Activated CD4-positive, alpha-beta T cell treated with anti-CD3 and anti-CD28 coated beads, Interleukin-2, amount 10 ng/mL, durations not matched to agents 7 days and 5 days (primary cell): ENCODE results near the gene FARS2. TPM values are rescaled to one million over a fixed set of nuclear protein-coding genes. Genes with fewer than 3 reads are reported as not detected.

Source experiments
- CTCF ChIA-PET: fragments of 350-600 bp; sonication (Branson Sonifier 250); formaldehyde crosslinking; loops from one replicate; lab custom pipeline; 2021; ENCODE audit warnings: antibody characterized with exemption; lab: Charles Lee
- POLR2A ChIA-PET: fragments of 350-600 bp; sonication (Branson Sonifier 250); formaldehyde crosslinking; loops from one replicate; lab custom pipeline; 2021; ENCODE audit warnings: antibody characterized with exemption; lab: Charles Lee
- DNase-seq: peaks from one replicate; pipeline ENCODE4 v3.0.0-alpha.2; 2020
- H3K27ac Mint-ChIP-seq: one replicate; pipeline ENCODE4 v1.8.0; 2021; ENCODE audit warnings: mild to moderate bottlenecking, moderate library complexity, mixed read lengths
- H3K27me3 Mint-ChIP-seq: one replicate; pipeline ENCODE4 v1.8.0; 2021; ENCODE audit warnings: mixed read lengths
- H3K36me3 Mint-ChIP-seq: one replicate; pipeline ENCODE4 v1.8.0; 2021; ENCODE audit warnings: low read depth, mixed read lengths
- H3K4me1 Mint-ChIP-seq: one replicate; pipeline ENCODE4 v1.8.0; 2021; ENCODE audit warnings: mixed read lengths
- H3K4me3 Mint-ChIP-seq: one replicate; pipeline ENCODE4 v1.8.0; 2021; ENCODE audit warnings: mild to moderate bottlenecking, moderate library complexity, mixed read lengths
- H3K9me3 Mint-ChIP-seq: one replicate; pipeline ENCODE4 v1.8.0; 2021; ENCODE audit warnings: mixed read lengths
- total RNA-seq, 2 experiments: library from RNA; stranded (reverse); gene quantifications; one replicate each; pipeline ENCODE4 v1.2.3, GENCODE V29; 2021

FARS2 gene
- total RNA-seq, 2 experiments from 2014 or later: 17.2 to 17.5 TPM

- POLR2A ChIA-PET: no interaction called here
- no peak overlapping the region for H3K27ac Mint-ChIP-seq
These were observed 30.8 kb downstream of the FARS2 start for GRCh38 chr6:5292154-5292553.

GRCh38 chr6:5293692-5294091, 32.4 kb downstream of the FARS2 start:
- Mint-ChIP-seq H3K4me3 (no peak overlapping the region), H3K9me3 (no peaks in the 10 kb centered on the region), H3K4me1 (peaks cover 31% of the 10 kb centered on the region), H3K27ac (no peak overlapping the region), H3K27me3 (no peaks in the 10 kb centered on the region), H3K36me3 (peaks cover 5% of the 10 kb centered on the region)
- DNase-seq: no peak
- CTCF ChIA-PET: interaction anchor here (0.9 kb wide), 1 partner anchor 23 kb away, joined by 3 read pairs; no protein-coding TSS in a partner anchor
- POLR2A ChIA-PET: no interaction called here

More at GRCh38 chr6:5292154-5292553, 30.8 kb downstream of the FARS2 start:
- Mint-ChIP-seq H3K4me3 (no peak overlapping the region), H3K4me1 (peaks cover 35% of the 10 kb centered on the region), H3K9me3 (no peaks in the 10 kb centered on the region), H3K36me3 (peaks cover 5% of the 10 kb centered on the region), H3K27me3 (no peaks in the 10 kb centered on the region)
- CTCF ChIA-PET: interaction anchor here (1.4 kb wide), 1 partner anchor 11 kb away, joined by 3 read pairs; no protein-coding TSS in a partner anchor
- no peak for DNase-seq

- Mint-ChIP-seq H3K27ac (no peak overlapping the region), H3K4me1 (peaks cover 36% of the 10 kb centered on the region), H3K4me3 (no peak overlapping the region), H3K9me3 (no peaks in the 10 kb centered on the region), H3K36me3 (peaks cover 5% of the 10 kb centered on the region), H3K27me3 (no peaks in the 10 kb centered on the region)
- CTCF ChIA-PET: interaction anchor here (0.9 to 1.7 kb wide), 4 partner anchors 10 to 34 kb away, joined by 3 to 10 read pairs (median 3); partner anchors contain the start of genes FARS2 and LYRM4
- no peak for DNase-seq
- POLR2A ChIA-PET: no interaction called here
These were observed 33.3 kb downstream of the FARS2 start for GRCh38 chr6:5294392-5295211.

GRCh38 chr6:5295623-5296022, 34.3 kb downstream of the FARS2 start:
- H3K36me3 Mint-ChIP-seq: peaks cover 3% of the 10 kb centered on the region
- H3K4me1 Mint-ChIP-seq: peaks cover 40% of the 10 kb centered on the region
- H3K27ac Mint-ChIP-seq: no peak overlapping the region
- H3K27me3 Mint-ChIP-seq: no peaks in the 10 kb centered on the region
- H3K9me3 Mint-ChIP-seq: no peaks in the 10 kb centered on the region
- DNase-seq: no peak
- CTCF ChIA-PET: interaction anchor here (0.9 to 1.7 kb wide), 3 partner anchors 11 to 29 kb away, joined by 3 to 10 read pairs (median 3); no protein-coding TSS in a partner anchor
- no peak overlapping the region for H3K4me3 Mint-ChIP-seq
- POLR2A ChIA-PET: no interaction called here

- no peaks in the 10 kb centered on the region for H3K36me3 Mint-ChIP-seq
- DNase-seq: no peak
- H3K4me3 Mint-ChIP-seq: no peak overlapping the region
- no peak overlapping the region for H3K27ac Mint-ChIP-seq
- POLR2A ChIA-PET: no interaction called here
- peaks cover 40% of the 10 kb centered on the region for H3K4me1 Mint-ChIP-seq
- no peaks in the 10 kb centered on the region for H3K9me3 Mint-ChIP-seq
- CTCF ChIA-PET: interaction anchor here (0.6 to 1.3 kb wide), 3 partner anchors 13 to 199 kb away, joined by 3 read pairs; no protein-coding TSS in a partner anchor
- no peaks in the 10 kb centered on the region for H3K27me3 Mint-ChIP-seq
These were observed 39.0 kb downstream of the FARS2 start for GRCh38 chr6:5300206-5300764.

GRCh38 chr6:5302220-5302946, 41.1 kb downstream of the FARS2 start:
- POLR2A ChIA-PET: no interaction called here
- CTCF ChIA-PET: interaction anchor here (0.7 to 2.9 kb wide), 13 partner anchors 10 to 158 kb away, joined by 3 to 14 read pairs (median 4); no protein-coding TSS in a partner anchor
- Mint-ChIP-seq H3K27ac (peak overlapping the region; percentile 27), H3K4me1 (peaks cover 38% of the 10 kb centered on the region), H3K36me3 (no peaks in the 10 kb centered on the region), H3K4me3 (peak overlapping the region; percentile 35), H3K9me3 (no peaks in the 10 kb centered on the region), H3K27me3 (no peaks in the 10 kb centered on the region)
- peak; percentile 35 for DNase-seq

GRCh38 chr6:5302995-5303622, 41.8 kb downstream of the FARS2 start:
- H3K27ac Mint-ChIP-seq: peak overlapping the region; percentile 27
- H3K4me3 Mint-ChIP-seq: no peak overlapping the region
- H3K36me3 Mint-ChIP-seq: no peaks in the 10 kb centered on the region
- DNase-seq: peak; percentile 66
- H3K27me3 Mint-ChIP-seq: no peaks in the 10 kb centered on the region
- no peaks in the 10 kb centered on the region for H3K9me3 Mint-ChIP-seq
- peaks cover 37% of the 10 kb centered on the region for H3K4me1 Mint-ChIP-seq
- POLR2A ChIA-PET: no interaction called here
- CTCF ChIA-PET: interaction anchor here (0.6 to 2.9 kb wide), 12 partner anchors 9 to 162 kb away, joined by 3 to 14 read pairs (median 4); no protein-coding TSS in a partner anchor

GRCh38 chr6:5303682-5304081, 42.4 kb downstream of the FARS2 start:
- CTCF ChIA-PET: interaction anchor here (0.6 to 2.9 kb wide), 8 partner anchors 9 to 163 kb away, joined by 3 to 14 read pairs (median 4); no protein-coding TSS in a partner anchor
- no peak for DNase-seq
- H3K9me3 Mint-ChIP-seq: no peaks in the 10 kb centered on the region
- H3K27ac Mint-ChIP-seq: no peak overlapping the region
- peaks cover 37% of the 10 kb centered on the region for H3K4me1 Mint-ChIP-seq
- POLR2A ChIA-PET: no interaction called here
- H3K4me3 Mint-ChIP-seq: no peak overlapping the region
- H3K36me3 Mint-ChIP-seq: no peaks in the 10 kb centered on the region
- no peaks in the 10 kb centered on the region for H3K27me3 Mint-ChIP-seq

- CTCF ChIA-PET: interaction anchor here (0.7 to 2.1 kb wide), 5 partner anchors 14 to 163 kb away, joined by 3 to 9 read pairs (median 3); no protein-coding TSS in a partner anchor
- H3K27ac Mint-ChIP-seq: no peak overlapping the region
These were observed 44.8 kb downstream of the FARS2 start for GRCh38 chr6:5305968-5306626.

GRCh38 chr6:5307058-5307457, 45.7 kb downstream of the FARS2 start:
- ChIA-PET CTCF (no interaction called here), POLR2A (no interaction called here)
- no peak overlapping the region for H3K27ac Mint-ChIP-seq

More at GRCh38 chr6:5305968-5306626, 44.8 kb downstream of the FARS2 start:
- no peak for DNase-seq
- peaks cover 24% of the 10 kb centered on the region for H3K4me1 Mint-ChIP-seq
- POLR2A ChIA-PET: no interaction called here
- H3K9me3 Mint-ChIP-seq: no peaks in the 10 kb centered on the region
- H3K36me3 Mint-ChIP-seq: no peaks in the 10 kb centered on the region
- no peaks in the 10 kb centered on the region for H3K27me3 Mint-ChIP-seq
- no peak overlapping the region for H3K4me3 Mint-ChIP-seq

GRCh38 chr6:5308066-5308465, 46.8 kb downstream of the FARS2 start:
- Mint-ChIP-seq H3K4me1 (peaks cover 5% of the 10 kb centered on the region), H3K36me3 (no peaks in the 10 kb centered on the region), H3K9me3 (no peaks in the 10 kb centered on the region), H3K27ac (no peak overlapping the region), H3K27me3 (no peaks in the 10 kb centered on the region), H3K4me3 (no peak overlapping the region)
- ChIA-PET CTCF (interaction anchor here (0.5 to 0.9 kb wide), 2 partner anchors 10 to 156 kb away, joined by 3 read pairs; no protein-coding TSS in a partner anchor), POLR2A (no interaction called here)
- DNase-seq: no peak

More at GRCh38 chr6:5307058-5307457, 45.7 kb downstream of the FARS2 start:
- no peaks in the 10 kb centered on the region for H3K36me3 Mint-ChIP-seq
- H3K4me3 Mint-ChIP-seq: no peak overlapping the region
- H3K9me3 Mint-ChIP-seq: no peaks in the 10 kb centered on the region
- no peaks in the 10 kb centered on the region for H3K27me3 Mint-ChIP-seq
- H3K4me1 Mint-ChIP-seq: peaks cover 15% of the 10 kb centered on the region
- DNase-seq: no peak
